ENCODE measurements around the gene ARHGAP24. TPM values are rescaled to one million over a fixed set of nuclear protein-coding genes. Genes with fewer than 3 reads are reported as not detected.
"Not testable (repeated sequence)": the region's sequence is repeated elsewhere in the genome, so short reads cannot be mapped to it uniquely, and the experiment has no call there.

ARHGAP24 gene
- total RNA-seq, 1 donor = 67.6 TPM

- TF ChIP-seq CTCF (IDR thresholded peaks at IDR 0.05; ENCODE audit: insufficient read depth, low read length) = no peak
- no peak for DNase-seq (ENCODE audit: low read depth)
- no peak overlapping the region for H3K4me3 ChIP-seq (ENCODE audit: low read depth, low read length)
These were observed 367.6 kb downstream of the ARHGAP24 start for GRCh38 chr4:85842540-85842939.

- DNase-seq (ENCODE audit: low read depth); H3K4me3 ChIP-seq (ENCODE audit: low read depth, low read length): not testable (repeated sequence)
These were observed 378.8 kb downstream of the ARHGAP24 start for GRCh38 chr4:85853740-85854139.

GRCh38 chr4:85854546-85854945 lies 379.6 kb downstream of the ARHGAP24 start:
- H3K4me3 ChIP-seq (ENCODE audit: low read depth, low read length) = no peak overlapping the region
- TF ChIP-seq CTCF (IDR thresholded peaks at IDR 0.05; ENCODE audit: insufficient read depth, low read length) = no peak
- no peak for DNase-seq (ENCODE audit: low read depth)

- TF ChIP-seq CTCF (IDR thresholded peaks at IDR 0.05; ENCODE audit: insufficient read depth, low read length) = no peak
- DNase-seq (ENCODE audit: low read depth) = peak; percentile 66
- no peak overlapping the region for H3K4me3 ChIP-seq (ENCODE audit: low read depth, low read length)
These were observed 385.3 kb downstream of the ARHGAP24 start for GRCh38 chr4:85860066-85860740.

- no peak overlapping the region for H3K4me3 ChIP-seq (ENCODE audit: low read depth, low read length)
- no peak for TF ChIP-seq CTCF (IDR thresholded peaks at IDR 0.05; ENCODE audit: insufficient read depth, low read length)
- peak; percentile 16 for DNase-seq (ENCODE audit: low read depth)
These were observed 386.3 kb downstream of the ARHGAP24 start for GRCh38 chr4:85861064-85861765.

GRCh38 chr4:85862896-85863295 lies 387.9 kb downstream of the ARHGAP24 start:
- no peak for TF ChIP-seq CTCF (IDR thresholded peaks at IDR 0.05; ENCODE audit: insufficient read depth, low read length)
- no peak for DNase-seq (ENCODE audit: low read depth)
- H3K4me3 ChIP-seq (ENCODE audit: low read depth, low read length) = no peak overlapping the region

GRCh38 chr4:85864259-85865205 lies 389.6 kb downstream of the ARHGAP24 start:
- no peak for DNase-seq (ENCODE audit: low read depth)
- no peak overlapping the region for H3K4me3 ChIP-seq (ENCODE audit: low read depth, low read length)
- no peak for TF ChIP-seq CTCF (IDR thresholded peaks at IDR 0.05; ENCODE audit: insufficient read depth, low read length)

Measured in fibroblast of the aortic adventitia (primary cell).